ENCODE results near the gene USP12. TPM values are rescaled to one million over a fixed set of nuclear protein-coding genes. Genes with fewer than 3 reads are reported as not detected.
A peak's percentile ranks its signal among the peaks of the same experiment; 100 is the strongest.

The USP12 gene
- total RNA-seq, 2 experiments from 2014 or later = 32.3 to 32.4 TPM

GRCh38 chr13:27183561-27184147, 12.0 kb upstream of the USP12 start:
- Mint-ChIP-seq H3K27me3 (peaks cover 5% of the 10 kb centered on the region), H3K9me3 (ENCODE audit: low read depth) (no peaks in the 10 kb centered on the region), H3K36me3 (ENCODE audit: low read depth) (no peaks in the 10 kb centered on the region), H3K4me1 (no peaks in the 10 kb centered on the region), H3K4me3 (no peak overlapping the region), H3K27ac (no peak overlapping the region)
- ChIA-PET POLR2A (no interaction called here), CTCF (interaction anchor here (0.6 to 0.9 kb wide), 2 partner anchors 26 to 49 kb away, joined by 3 read pairs; no protein-coding TSS in a partner anchor)
- DNase-seq (no peak), ATAC-seq (no peak)
- intact Hi-C loops (cut with DNase I, micrococcal nuclease) = no loop called here

- CTCF ChIA-PET = interaction anchor here (0.6 kb wide), 1 partner anchor 48 kb away, joined by 3 read pairs; no protein-coding TSS in a partner anchor
- POLR2A ChIA-PET = no interaction called here
- no peak for DNase-seq
- intact Hi-C loops (cut with DNase I, micrococcal nuclease) = no loop called here
- ATAC-seq = no peak
- Mint-ChIP-seq H3K9me3 (ENCODE audit: low read depth) (no peaks in the 10 kb centered on the region), H3K27me3 (peaks cover 5% of the 10 kb centered on the region), H3K4me3 (no peak overlapping the region), H3K4me1 (no peaks in the 10 kb centered on the region), H3K36me3 (ENCODE audit: low read depth) (no peaks in the 10 kb centered on the region), H3K27ac (no peak overlapping the region)
These were observed 11.4 kb upstream of the USP12 start for GRCh38 chr13:27182844-27183497.

GRCh38 chr13:27182054-27182453, 10.4 kb upstream of the USP12 start:
- CTCF ChIA-PET = no interaction called here
- ATAC-seq (no peak), DNase-seq (no peak)
- H3K27me3 Mint-ChIP-seq = peaks cover 5% of the 10 kb centered on the region
- no peak overlapping the region for H3K27ac Mint-ChIP-seq
- H3K9me3 Mint-ChIP-seq (ENCODE audit: low read depth) = no peaks in the 10 kb centered on the region
- POLR2A ChIA-PET = interaction anchor here (0.7 kb wide), 1 partner anchor 180 kb away, joined by 5 read pairs; no protein-coding TSS in a partner anchor
- no peak overlapping the region for H3K4me3 Mint-ChIP-seq
- H3K36me3 Mint-ChIP-seq (ENCODE audit: low read depth) = no peaks in the 10 kb centered on the region
- no peaks in the 10 kb centered on the region for H3K4me1 Mint-ChIP-seq
- intact Hi-C loops (cut with DNase I, micrococcal nuclease) = no loop called here

- intact Hi-C loops (cut with DNase I, micrococcal nuclease) = loop anchor here (10.0 kb wide), 2 partner anchors 247 to 993 kb away; partner anchors contain the start of gene GTF3A (in 1 of the 2)
- ATAC-seq (no peak), DNase-seq (no peak)
- H3K4me3 Mint-ChIP-seq = no peak overlapping the region
- H3K9me3 Mint-ChIP-seq (ENCODE audit: low read depth) = no peaks in the 10 kb centered on the region
- no peak overlapping the region for H3K27ac Mint-ChIP-seq
- POLR2A ChIA-PET = no interaction called here
- peaks cover 20% of the 10 kb centered on the region for H3K4me1 Mint-ChIP-seq
- CTCF ChIA-PET = interaction anchor here (1.1 kb wide), 1 partner anchor 17 kb away, joined by 6 read pairs; no protein-coding TSS in a partner anchor
- no peaks in the 10 kb centered on the region for H3K36me3 Mint-ChIP-seq (ENCODE audit: low read depth)
- H3K27me3 Mint-ChIP-seq = peaks cover 3% of the 10 kb centered on the region
These were observed 6.2 kb upstream of the USP12 start for GRCh38 chr13:27177852-27178251.

DNA sequence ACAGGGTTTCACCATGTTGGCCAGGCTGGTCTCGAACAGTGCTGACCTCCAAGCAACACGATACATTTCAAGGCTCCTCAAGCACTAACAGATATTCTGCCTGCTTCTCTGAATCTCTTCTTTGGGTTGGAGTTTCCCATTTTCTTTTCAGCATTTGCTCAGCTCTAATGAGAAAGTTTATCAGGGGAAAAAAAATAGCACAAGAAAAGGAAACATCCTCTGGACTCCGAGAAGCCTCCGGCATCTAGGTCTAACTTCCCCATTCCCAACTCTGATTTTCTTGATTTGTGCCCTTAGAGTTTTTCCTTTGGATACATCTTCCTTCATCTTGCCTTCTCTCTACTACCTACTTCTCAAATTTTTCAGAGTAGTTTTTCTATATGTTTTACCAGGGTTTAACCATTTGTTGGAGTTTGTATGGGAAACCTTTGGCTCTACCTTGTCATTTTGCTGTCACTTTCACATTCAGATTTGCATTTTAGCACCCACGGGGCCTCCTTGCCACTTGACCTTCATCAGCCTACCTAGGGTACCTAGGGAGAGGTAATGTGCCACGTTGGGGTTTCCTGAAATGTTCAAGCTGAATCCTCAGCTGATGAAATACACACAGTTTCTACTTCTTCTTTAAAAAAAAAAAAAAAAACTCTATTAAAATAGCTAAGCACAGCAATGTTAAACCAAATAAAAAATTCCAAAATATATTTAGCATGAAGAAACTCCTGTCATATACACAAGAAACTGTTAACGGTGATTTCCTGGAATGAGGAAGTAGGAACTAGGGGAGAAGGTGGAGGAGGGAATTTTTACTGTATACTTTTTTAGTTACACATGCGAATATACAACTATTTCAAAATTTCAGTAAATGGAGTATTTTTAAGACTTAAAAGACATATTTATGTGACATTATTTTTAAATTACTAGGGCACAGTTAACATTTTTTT, 5.1 kb upstream of the USP12 start:
- Mint-ChIP-seq H3K36me3 (ENCODE audit: low read depth) (no peaks in the 10 kb centered on the region), H3K27me3 (peaks cover 3% of the 10 kb centered on the region), H3K4me1 (peaks cover 26% of the 10 kb centered on the region), H3K9me3 (ENCODE audit: low read depth) (no peaks in the 10 kb centered on the region), H3K27ac (no peak overlapping the region), H3K4me3 (no peak overlapping the region)
- POLR2A ChIA-PET = no interaction called here
- intact Hi-C loops (cut with DNase I, micrococcal nuclease) = loop anchor here (10.0 kb wide), 2 partner anchors 248 to 992 kb away; partner anchors contain the start of gene GTF3A (in 1 of the 2)
- CTCF ChIA-PET = interaction anchor here (0.7 kb wide), 1 partner anchor 176 kb away, joined by 3 read pairs; no protein-coding TSS in a partner anchor
- ATAC-seq = no peak
- DNase-seq = no peak

DNA sequence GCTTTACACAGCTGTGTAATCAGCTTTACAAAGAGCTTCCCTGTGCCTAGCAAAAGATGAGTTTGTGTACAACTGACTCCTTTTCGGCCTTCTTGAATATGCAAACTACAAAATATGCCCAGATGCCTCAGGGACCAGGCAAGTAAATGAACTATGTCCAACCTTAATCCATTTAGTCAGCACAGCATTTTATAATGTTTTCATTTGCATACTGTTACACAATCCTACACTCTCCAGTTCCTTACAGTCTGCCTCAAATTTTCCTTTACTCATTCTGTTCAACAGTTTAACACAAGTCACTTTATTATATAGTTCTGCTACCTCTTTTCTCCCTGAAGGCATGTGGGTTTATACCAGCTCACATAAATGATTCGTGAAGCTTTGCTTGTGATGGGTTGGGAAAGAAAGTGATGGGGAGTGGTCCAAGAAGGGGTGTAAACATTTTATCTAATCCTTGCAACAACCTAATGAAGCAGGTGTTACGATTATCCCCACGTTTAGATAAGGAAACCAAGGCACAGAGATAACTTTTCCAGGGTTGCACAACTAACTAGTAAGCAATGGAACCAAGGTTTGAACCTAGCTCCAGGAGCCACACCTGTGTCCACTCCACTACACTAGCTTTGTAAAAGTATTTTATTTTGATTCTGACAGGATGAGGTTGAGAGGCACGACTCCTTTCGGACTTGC, 3.3 kb upstream of the USP12 start:
- intact Hi-C loops (cut with DNase I, micrococcal nuclease) = loop anchor here (5.0 to 10.0 kb wide), 5 partner anchors 97 to 990 kb away; partner anchors contain the start of genes GTF3A (in 1 of the 2), PAN3 (in 1 of the 2) and RASL11A (in 1 of the 2)
- no peaks in the 10 kb centered on the region for H3K9me3 Mint-ChIP-seq (ENCODE audit: low read depth)

GRCh38 chr13:27172495-27172842, 858 bp upstream of the USP12 start:
- intact Hi-C loops (cut with DNase I, micrococcal nuclease) = loop anchor here (1.0 to 10.0 kb wide), 11 partner anchors 41 to 988 kb away; partner anchors contain the start of genes GTF3A (in 1 of the 2), LNX2 (in 1 of the 2), MTIF3 (in 1 of the 2) and PAN3 (in 1 of the 2)
- Mint-ChIP-seq H3K4me1 (peaks cover 57% of the 10 kb centered on the region), H3K4me3 (peak overlapping the region; percentile 70), H3K9me3 (ENCODE audit: low read depth) (no peaks in the 10 kb centered on the region), H3K27ac (peak overlapping the region; percentile 88), H3K36me3 (ENCODE audit: low read depth) (peaks cover 5% of the 10 kb centered on the region), H3K27me3 (no peaks in the 10 kb centered on the region)
- ATAC-seq (no peak), DNase-seq (peak; percentile 18)
- POLR2A ChIA-PET = interaction anchor here (0.7 kb wide), 2 partner anchors 96 to 201 kb away, joined by 3 read pairs; no protein-coding TSS in a partner anchor
- CTCF ChIA-PET = interaction anchor here (0.6 to 2.0 kb wide), 5 partner anchors 15 to 812 kb away, joined by 3 to 6 read pairs (median 3); no protein-coding TSS in a partner anchor

More for the DNA sequence above, 3.3 kb upstream of the USP12 start:
- no peak for DNase-seq
- peaks cover 5% of the 10 kb centered on the region for H3K36me3 Mint-ChIP-seq (ENCODE audit: low read depth)
- no peak for ATAC-seq
- H3K4me3 Mint-ChIP-seq = peak overlapping the region; percentile 6
- H3K27me3 Mint-ChIP-seq = peaks cover 3% of the 10 kb centered on the region
- peak overlapping the region; percentile 53 for H3K27ac Mint-ChIP-seq
- POLR2A ChIA-PET = no interaction called here
- CTCF ChIA-PET = interaction anchor here (0.6 to 2.2 kb wide), 5 partner anchors 19 to 978 kb away, joined by 3 to 7 read pairs (median 3); no protein-coding TSS in a partner anchor
- H3K4me1 Mint-ChIP-seq = peaks cover 34% of the 10 kb centered on the region

DNA sequence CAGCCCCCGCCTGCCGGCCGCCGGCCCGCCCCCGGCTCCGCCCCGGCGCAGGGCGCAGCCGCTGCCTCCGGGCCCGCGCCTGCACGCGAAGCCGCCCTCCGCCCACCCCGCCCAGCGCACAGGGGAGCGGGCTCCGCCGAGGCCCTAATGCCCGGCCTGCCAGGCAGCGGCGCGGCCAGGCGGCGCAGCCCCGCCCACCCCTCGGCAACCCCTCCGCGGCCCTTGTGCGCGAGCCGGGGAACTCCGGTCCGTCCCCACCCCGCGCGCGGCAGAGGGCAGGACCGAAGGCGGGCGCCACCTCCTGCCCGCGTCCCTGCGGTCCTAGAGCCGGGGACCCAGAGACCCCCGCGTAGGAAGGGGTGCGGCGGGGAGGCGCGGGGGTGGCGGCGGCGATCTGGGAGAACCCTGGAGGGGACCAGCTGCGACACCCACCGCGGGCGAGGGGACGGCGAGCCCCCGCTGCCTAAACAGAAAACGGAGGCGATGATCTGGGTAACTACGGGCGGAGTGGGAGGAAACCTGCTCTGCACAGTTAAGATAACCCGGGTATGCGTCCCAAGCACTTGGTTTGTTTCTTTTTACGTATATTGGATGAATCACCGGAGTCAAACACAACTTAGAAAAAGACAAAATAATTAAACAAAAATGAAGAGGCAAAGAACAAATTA, 350 bp upstream of the USP12 start:
- Mint-ChIP-seq H3K36me3 (ENCODE audit: low read depth) (peaks cover 5% of the 10 kb centered on the region), H3K27ac (peak overlapping the region; percentile 88), H3K9me3 (ENCODE audit: low read depth) (no peaks in the 10 kb centered on the region), H3K4me1 (peaks cover 60% of the 10 kb centered on the region), H3K4me3 (peak overlapping the region; percentile 70), H3K27me3 (no peaks in the 10 kb centered on the region)
- intact Hi-C loops (cut with DNase I, micrococcal nuclease) = loop anchor here (1.0 to 10.0 kb wide), 11 partner anchors 41 to 987 kb away; partner anchors contain the start of genes GTF3A (in 1 of the 2), LNX2 (in 1 of the 2), MTIF3 (in 1 of the 2) and PAN3 (in 1 of the 2)
- DNase-seq (peak; percentile 93), ATAC-seq (peak; percentile 84)
- CTCF ChIA-PET = interaction anchor here (0.6 to 2.0 kb wide), 5 partner anchors 16 to 812 kb away, joined by 3 to 6 read pairs (median 3); no protein-coding TSS in a partner anchor
- POLR2A ChIA-PET = interaction anchor here (0.7 kb wide), 2 partner anchors 96 to 200 kb away, joined by 3 read pairs; no protein-coding TSS in a partner anchor

- no peaks in the 10 kb centered on the region for H3K9me3 Mint-ChIP-seq (ENCODE audit: low read depth)
- no peaks in the 10 kb centered on the region for H3K27me3 Mint-ChIP-seq
- intact Hi-C loops (cut with DNase I, micrococcal nuclease) = loop anchor here (1.0 to 10.0 kb wide), 8 partner anchors 23 to 986 kb away; partner anchors contain the start of genes GTF3A (in 1 of the 2), PAN3 (in 1 of the 2), RASL11A (in 1 of the 2) and RPL21 (in 1 of the 2)
- DNase-seq = peak; percentile 61
- peaks cover 5% of the 10 kb centered on the region for H3K36me3 Mint-ChIP-seq (ENCODE audit: low read depth)
- ChIA-PET CTCF (interaction anchor here (0.6 to 1.3 kb wide), 10 partner anchors 9 to 1887 kb away, joined by 3 to 4 read pairs (median 3); partner anchors contain the start of gene RASL11A), POLR2A (interaction anchor here (0.7 to 1.3 kb wide), 7 partner anchors 32 to 100 kb away, joined by 3 to 17 read pairs (median 4); partner anchors contain the start of gene RASL11A)
- no peak for ATAC-seq
- peak overlapping the region; percentile 86 for H3K4me3 Mint-ChIP-seq
- H3K4me1 Mint-ChIP-seq = peaks cover 66% of the 10 kb centered on the region
- H3K27ac Mint-ChIP-seq = peak overlapping the region; percentile 98
These were observed 931 bp downstream of the USP12 start for GRCh38 chr13:27170516-27171243.

Measured in activated CD4-positive, alpha-beta T cell treated with anti-CD3 and anti-CD28 coated beads for 36 hours (primary cell).